Erythroblast (primary cell): ENCODE results near the gene CCDC91.

Experiments used
- GATA1 ChIP-seq: IDR thresholded peaks from 2 replicates; pipeline ENCODE4 v1.6.1; 2011; ENCODE audit warnings: low read depth, mild to moderate bottlenecking, control low read depth, low read length, moderate library complexity
- POLR2A ChIP-seq: IDR thresholded peaks from 2 replicates; pipeline ENCODE4 v1.6.1; 2011; ENCODE audit warnings: mild to moderate bottlenecking, low read length

GRCh38 chr12:28268608-28269229 is 78.5 kb downstream of the CCDC91 start:
- TF ChIP-seq POLR2A (no peak), GATA1 (no peak)
